ENCODE results near the gene ALDOC. TPM values are rescaled to one million over a fixed set of nuclear protein-coding genes. Genes with fewer than 3 reads are reported as not detected.

Gene ALDOC
- total and polyA plus RNA-seq, 2 donors (not counting 1 experiment from before 2014, with no cell fraction given): 16.7 to 26.6 TPM

- H3K4me1 ChIP-seq (ENCODE audit: control insufficient read depth in 2 of 2, insufficient read depth in 2 of 2, low read length in 2 of 2): peaks cover 0 to 5% of the 10 kb centered on the region in 2 donors
- no peak overlapping the region for H3K4me3 ChIP-seq (ENCODE audit: control extremely low read depth in 1 of 5, extremely low read depth in 1 of 5, insufficient read depth in 1 of 5, low read depth in 2 of 5, low read length in 4 of 5)
- no peaks in the 10 kb centered on the region for H3K36me3 ChIP-seq (replicated peaks in 1 of 2; ENCODE audit: control extremely low read depth in 1 of 2, control insufficient read depth in 1 of 2, extremely low read depth in 1 of 2, insufficient read depth in 2 of 2, low read length in 1 of 2)
- no peaks in the 10 kb centered on the region for H3K27me3 ChIP-seq (replicated peaks in 1 of 4; ENCODE audit: control extremely low read depth in 1 of 4, control insufficient read depth in 3 of 4, insufficient read depth in 4 of 4, low read length in 3 of 4)
- no peaks in the 10 kb centered on the region for H3K4me1 Mint-ChIP-seq
- H3K9me3 ChIP-seq (ENCODE audit: control extremely low read depth in 1 of 3, control insufficient read depth in 2 of 3, insufficient read depth in 1 of 3, low read length in 2 of 3): no peaks in the 10 kb centered on the region
- DNase-seq (no peak), ATAC-seq (ENCODE audit: low read depth) (no peak)
- intact Hi-C loops (cut with micrococcal nuclease): no loop called here
- H3K27ac Mint-ChIP-seq: no peak overlapping the region
- H3K9me3 Mint-ChIP-seq (ENCODE audit: insufficient read depth): no peaks in the 10 kb centered on the region
- WGBS (ENCODE audit: insufficient coverage): 92% methylated on average over 14 of the region's 15 CpGs
- ChIA-PET CTCF (no interaction called here), POLR2A (no interaction called here)
- H3K9ac ChIP-seq (ENCODE audit: low read length): no peak overlapping the region
- H3K27me3 Mint-ChIP-seq: no peaks in the 10 kb centered on the region
- H2AFZ ChIP-seq (ENCODE audit: insufficient read depth, low read depth, low read length, poor library complexity, severe bottlenecking): no peak overlapping the region
- no peaks in the 10 kb centered on the region for H3K79me2 ChIP-seq (ENCODE audit: control insufficient read depth, insufficient read depth, low read length)
- no peak overlapping the region for H3K27ac ChIP-seq (ENCODE audit: low read length in 2 of 2)
- H3K4me2 ChIP-seq (replicated peaks; ENCODE audit: low read depth, low read length, poor library complexity, severe bottlenecking): no peak overlapping the region
- H3K4me3 Mint-ChIP-seq: no peak overlapping the region
- no peak for TF ChIP-seq EZH2 (IDR thresholded peaks at IDR 0.05; ENCODE audit: borderline replicate concordance, insufficient read depth, low read depth, low read length, poor library complexity, severe bottlenecking)
- no peak for TF ChIP-seq CTCF (IDR thresholded peaks at IDR 0.05)
- H4K20me1 ChIP-seq (ENCODE audit: control insufficient read depth, insufficient read depth, low read length, poor library complexity, severe bottlenecking): no peaks in the 10 kb centered on the region
These were observed 52.8 kb downstream of the ALDOC start for GRCh38 chr17:28523876-28524275.

- Histone ChIP-seq H2AFZ (ENCODE audit: insufficient read depth, low read depth, low read length, poor library complexity, severe bottlenecking) (no peak overlapping the region), H3K9ac (ENCODE audit: low read length) (no peak overlapping the region), H3K36me3 (replicated peaks in 1 of 2; ENCODE audit: control extremely low read depth in 1 of 2, control insufficient read depth in 1 of 2, extremely low read depth in 1 of 2, insufficient read depth in 2 of 2, low read length in 1 of 2) (no peaks in the 10 kb centered on the region), H3K9me3 (ENCODE audit: control extremely low read depth in 1 of 3, control insufficient read depth in 2 of 3, insufficient read depth in 1 of 3, low read length in 2 of 3) (no peaks in the 10 kb centered on the region), H3K27ac (ENCODE audit: low read length in 2 of 2) (no peak overlapping the region), H4K20me1 (ENCODE audit: control insufficient read depth, insufficient read depth, low read length, poor library complexity, severe bottlenecking) (no peaks in the 10 kb centered on the region), H3K79me2 (ENCODE audit: control insufficient read depth, insufficient read depth, low read length) (no peaks in the 10 kb centered on the region), H3K4me2 (replicated peaks; ENCODE audit: low read depth, low read length, poor library complexity, severe bottlenecking) (no peak overlapping the region), H3K4me1 (ENCODE audit: control insufficient read depth in 2 of 2, insufficient read depth in 2 of 2, low read length in 2 of 2) (peaks cover 0 to 7% of the 10 kb centered on the region in 2 donors), H3K27me3 (replicated peaks in 1 of 4; ENCODE audit: control extremely low read depth in 1 of 4, control insufficient read depth in 3 of 4, insufficient read depth in 4 of 4, low read length in 3 of 4) (no peaks in the 10 kb centered on the region), H3K4me3 (ENCODE audit: control extremely low read depth in 1 of 5, extremely low read depth in 1 of 5, insufficient read depth in 1 of 5, low read depth in 2 of 5, low read length in 4 of 5) (no peak overlapping the region)
- ChIA-PET POLR2A (no interaction called here), CTCF (no interaction called here)
- DNase-seq (no peak), ATAC-seq (ENCODE audit: low read depth) (no peak)
- no peaks in the 10 kb centered on the region for H3K27me3 Mint-ChIP-seq
- peaks cover 4% of the 10 kb centered on the region for H3K4me1 Mint-ChIP-seq
- WGBS (ENCODE audit: insufficient coverage): 93% methylated on average over 6 of the region's 6 CpGs
- no peak overlapping the region for H3K27ac Mint-ChIP-seq
- TF ChIP-seq EZH2 (IDR thresholded peaks at IDR 0.05; ENCODE audit: borderline replicate concordance, insufficient read depth, low read depth, low read length, poor library complexity, severe bottlenecking): no peak
- intact Hi-C loops (cut with micrococcal nuclease): no loop called here
- no peaks in the 10 kb centered on the region for H3K9me3 Mint-ChIP-seq (ENCODE audit: insufficient read depth)
- no peak overlapping the region for H3K4me3 Mint-ChIP-seq
These were observed 53.5 kb downstream of the ALDOC start for GRCh38 chr17:28523186-28523585.

Other genes starting within 250 kb of the ALDOC start
- 33.5 and 35.9 TPM in 2 replicates for gene IFT20, start 241.4 kb downstream of the ALDOC start, total RNA-seq
- gene IFT20, start 241.4 kb downstream of the ALDOC start, polyA plus RNA-seq: 52.6 and 89.6 TPM in 2 replicates
- gene TNFAIP1, start 241.1 kb downstream of the ALDOC start, total RNA-seq: 19.0 and 20.4 TPM in 2 replicates
- 10.7 and 11.7 TPM in 2 replicates for gene TNFAIP1, start 241.1 kb downstream of the ALDOC start, polyA plus RNA-seq
- 29.7 and 35.7 TPM in 2 replicates for gene POLDIP2, start 219.4 kb downstream of the ALDOC start, total RNA-seq
- gene POLDIP2, start 219.4 kb downstream of the ALDOC start, polyA plus RNA-seq: 23.9 and 30.2 TPM in 2 replicates
- not detected in 2 replicates for gene SEBOX, start 211.7 kb downstream of the ALDOC start, total RNA-seq
- not detected in 2 replicates for gene SEBOX, start 211.7 kb downstream of the ALDOC start, polyA plus RNA-seq
- 0.34 TPM in 1 of 2 replicates, not detected in the other for gene VTN, start 206.6 kb downstream of the ALDOC start, total RNA-seq
- 0.36 and 2.0 TPM in 2 replicates for gene VTN, start 206.6 kb downstream of the ALDOC start, polyA plus RNA-seq
- 28.0 and 32.8 TPM in 2 replicates for gene SARM1, start 205.2 kb downstream of the ALDOC start, total RNA-seq
- gene SARM1, start 205.2 kb downstream of the ALDOC start, polyA plus RNA-seq: 15.3 and 22.5 TPM in 2 replicates
- gene SLC46A1, start 170.7 kb downstream of the ALDOC start, total RNA-seq: 4.3 and 5.0 TPM in 2 replicates
- 0.97 and 2.5 TPM in 2 replicates for gene SLC46A1, start 170.7 kb downstream of the ALDOC start, polyA plus RNA-seq
- gene SLC13A2, start 103.3 kb downstream of the ALDOC start, total RNA-seq: not detected in 2 replicates
- gene SLC13A2, start 103.3 kb downstream of the ALDOC start, polyA plus RNA-seq: not detected in 2 replicates
- gene FOXN1, start 70.5 kb downstream of the ALDOC start, total RNA-seq: not detected in 2 replicates
- not detected in 2 replicates for gene FOXN1, start 70.5 kb downstream of the ALDOC start, polyA plus RNA-seq
- 75.3 and 84.2 TPM in 2 replicates for gene UNC119, start 24.3 kb downstream of the ALDOC start, total RNA-seq
- 174 and 180 TPM in 2 replicates for gene UNC119, start 24.3 kb downstream of the ALDOC start, polyA plus RNA-seq
- 52.3 and 55.1 TPM in 2 replicates for gene PIGS, start 5.4 kb downstream of the ALDOC start, total RNA-seq
- 44.1 and 54.5 TPM in 2 replicates for gene PIGS, start 5.4 kb downstream of the ALDOC start, polyA plus RNA-seq
- 8.0 and 10.1 TPM in 2 replicates for gene SPAG5, start 22.1 kb upstream of the ALDOC start, total RNA-seq
- 4.7 and 6.6 TPM in 2 replicates for gene SPAG5, start 22.1 kb upstream of the ALDOC start, polyA plus RNA-seq
- gene RSKR, start 37.3 kb upstream of the ALDOC start, total RNA-seq: 30.4 and 31.9 TPM in 2 replicates
- gene RSKR, start 37.3 kb upstream of the ALDOC start, polyA plus RNA-seq: 20.3 and 21.5 TPM in 2 replicates
- 156 and 177 TPM in 2 replicates for gene BLTP2, start 68.3 kb upstream of the ALDOC start, total RNA-seq
- gene BLTP2, start 68.3 kb upstream of the ALDOC start, polyA plus RNA-seq: 45.9 and 61.8 TPM in 2 replicates
- gene SDF2, start 85.0 kb upstream of the ALDOC start, total RNA-seq: 38.1 and 40.4 TPM in 2 replicates
- gene SDF2, start 85.0 kb upstream of the ALDOC start, polyA plus RNA-seq: 32.6 and 38.5 TPM in 2 replicates
- gene SUPT6H, start 85.3 kb upstream of the ALDOC start, total RNA-seq: 110 and 119 TPM in 2 replicates
- gene SUPT6H, start 85.3 kb upstream of the ALDOC start, polyA plus RNA-seq: 35.8 and 41.7 TPM in 2 replicates
- 24.4 and 26.8 TPM in 2 replicates for gene PROCA1, start 135.0 kb upstream of the ALDOC start, total RNA-seq
- gene PROCA1, start 135.0 kb upstream of the ALDOC start, polyA plus RNA-seq: 7.0 and 7.4 TPM in 2 replicates
- 18.0 and 20.5 TPM in 2 replicates for gene RAB34, start 141.0 kb upstream of the ALDOC start, total RNA-seq
- gene RAB34, start 141.0 kb upstream of the ALDOC start, polyA plus RNA-seq: 17.1 and 26.8 TPM in 2 replicates
- gene RPL23A, start 143.1 kb upstream of the ALDOC start, total RNA-seq: 2,595 and 2,690 TPM in 2 replicates
- gene RPL23A, start 143.1 kb upstream of the ALDOC start, polyA plus RNA-seq: 1,162 and 1,239 TPM in 2 replicates
- 3.1 and 3.4 TPM in 2 replicates for gene TLCD1, start 149.3 kb upstream of the ALDOC start, total RNA-seq
- 0.19 and 0.49 TPM in 2 replicates for gene TLCD1, start 149.3 kb upstream of the ALDOC start, polyA plus RNA-seq
- 57.1 and 58.0 TPM in 2 replicates for gene NEK8, start 151.9 kb upstream of the ALDOC start, total RNA-seq
- gene NEK8, start 151.9 kb upstream of the ALDOC start, polyA plus RNA-seq: 58.2 and 305 TPM in 2 replicates
- gene TRAF4, start 167.1 kb upstream of the ALDOC start, total RNA-seq: 226 and 235 TPM in 2 replicates
- 683 and 1,058 TPM in 2 replicates for gene TRAF4, start 167.1 kb upstream of the ALDOC start, polyA plus RNA-seq

All from B cell (primary cell).